ENCODE data around the gene SERAC1.

GRCh38 chr6:158153576-158153975 is 14.5 kb downstream of the SERAC1 start:
- TF ChIP-seq CTCF (optimal IDR thresholded peaks at IDR 0.05 in 1 of 3, IDR thresholded peaks at IDR 0.05 in 1 of 3, conservative IDR thresholded peaks at IDR 0.05 in 1 of 3; ENCODE audit: extremely low read depth in 1 of 3, insufficient read depth in 2 of 3, low read length in 3 of 3) (no peak), EZH2 (IDR thresholded peaks at IDR 0.05; ENCODE audit: low read length) (no peak)
